HL-60 (cell line): ENCODE data around the gene PCDHA11.

Experiments
- CTCF ChIP-seq: IDR thresholded peaks from one replicate; pipeline ENCODE4 v1.5.1; 2011; ENCODE audit warnings: low read length, control low read depth, inconsistent platforms; ENCODE audit not compliant: insufficient read depth
- GABPA ChIP-seq: IDR thresholded peaks from 2 replicates; pipeline ENCODE4 v1.6.1; 2012; ENCODE audit warnings: low read depth
- POLR2AphosphoS5 ChIP-seq: IDR thresholded peaks from 2 replicates; pipeline ENCODE4 v1.6.1; 2012; ENCODE audit warnings: low read depth
- REST ChIP-seq: IDR thresholded peaks from 2 replicates; pipeline ENCODE4 v1.6.1; 2012; ENCODE audit warnings: low read depth; ENCODE audit not compliant: insufficient replicate concordance

GRCh38 chr5:140827704-140828361 lies 40.9 kb upstream of the PCDHA11 start, which contains the start of gene PCDHA6:
- TF ChIP-seq CTCF (no peak), REST (no peak), POLR2AphosphoS5 (no peak), GABPA (no peak)
